ENCODE data around the gene BIRC7.

- TF ChIP-seq POLR2A (IDR thresholded peaks at IDR 0.05; ENCODE audit: low read depth, low read length) (no peak), POLR2AphosphoS5 (IDR thresholded peaks at IDR 0.05; ENCODE audit: low read depth, low read length) (no peak)
Observed at GRCh38 chr20:63225082-63225454, 10.6 kb upstream of the BIRC7 start.
